Breast epithelium (tissue), 3 donors: ENCODE data around the gene PAK6.

Experiments
- CTCF ChIP-seq, 3 donors: fragments of 450-650 bp; IDR thresholded peaks; one replicate each; pipeline ENCODE4 v1.5.1; 2016 to 2017; ENCODE audit warnings: antibody characterized with exemption in 3 of 3, mild to moderate bottlenecking in 3 of 3, moderate library complexity in 3 of 3
- POLR2A ChIP-seq: fragments of 450-650 bp; IDR thresholded peaks from one replicate; pipeline ENCODE4 v1.6.1; 2016; ENCODE audit warnings: antibody characterized with exemption, mild to moderate bottlenecking, moderate library complexity
- POLR2AphosphoS5 ChIP-seq, 3 donors: sonication (generic); formaldehyde crosslinking; IDR thresholded peaks; one replicate each; pipeline ENCODE4 v1.6.1; 2017; ENCODE audit warnings: antibody characterized with exemption in 3 of 3

- TF ChIP-seq POLR2AphosphoS5 (IDR thresholded peaks at IDR 0.05) (no peak), CTCF (IDR thresholded peaks at IDR 0.05) (no peak), POLR2A (no peak)
Measured at GRCh38 chr15:40244961-40245523, 6.2 kb downstream of the PAK6 start.
